ENCODE measurements around the gene BAIAP2. TPM values are rescaled to one million over a fixed set of nuclear protein-coding genes. Genes with fewer than 3 reads are reported as not detected.

The BAIAP2 gene
- polyA plus RNA-seq, 2 of the 4 experiments (the other 2 are of a cell fraction): 7.1 to 27.5 TPM

DNA sequence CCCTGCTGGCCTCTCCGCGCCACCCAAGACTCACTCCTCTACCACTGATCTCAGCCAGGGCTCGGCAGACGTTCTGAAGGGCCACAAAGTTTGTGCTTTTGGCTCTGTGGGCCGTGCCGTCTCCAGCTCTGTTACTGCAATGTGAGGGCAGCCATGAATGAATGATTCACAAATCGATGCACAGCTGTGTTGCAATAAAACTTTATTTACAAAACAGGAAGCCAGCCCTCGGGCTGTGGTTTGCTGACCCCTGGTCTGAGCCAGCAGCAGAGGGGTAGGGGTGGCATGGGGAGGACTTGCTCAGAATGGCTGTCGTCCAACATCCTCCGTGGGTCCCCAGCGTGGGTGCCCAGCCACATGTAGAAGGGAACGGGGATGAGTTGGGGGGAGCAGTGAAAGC is 67.4 kb downstream of the BAIAP2 start:
- no peak for DNase-seq (ENCODE audit: low read depth in 1 of 2, low spot score in 1 of 2)
- H3K4me1 ChIP-seq: peaks cover 18% of the 10 kb centered on the region
- H3K4me2 ChIP-seq: no peak overlapping the region
- ChIA-PET POLR2A (no interaction called here), CTCF (interaction anchor here (0.5 to 17.4 kb wide), 44 partner anchors 10 to 1741 kb away, joined by 3 to 880 read pairs (median 6); partner anchors contain the start of genes BAIAP2 and CHMP6)
- no peak for FAIRE-seq
- no peak for ATAC-seq
- WGBS (ENCODE audit: missing lambda C conversion rate): 72% methylated on average over 12 of the region's 12 CpGs
- H3K9me3 ChIP-seq: no peaks in the 10 kb centered on the region
- no peak overlapping the region for H3K27ac ChIP-seq
- H3K4me3 ChIP-seq: no peak overlapping the region
- TF ChIP-seq NR3C1 (IDR thresholded peaks at IDR 0.05) (no peak), RNF2 (IDR thresholded peaks at IDR 0.05; ENCODE audit: borderline replicate concordance, low read depth) (no peak), EHF (CRISPR knock-in tag; IDR thresholded peaks at IDR 0.05) (no peak), MAFK (IDR thresholded peaks at IDR 0.05; ENCODE audit: partially characterized antibody) (no peak), FOSB (CRISPR knock-in tag; IDR thresholded peaks at IDR 0.05) (no peak), RAD21 (conservative IDR thresholded peaks at IDR 0.05 in 1 of 2, IDR thresholded peaks at IDR 0.05 in 1 of 2) (no peak), PHF8 (IDR thresholded peaks at IDR 0.05; ENCODE audit: borderline replicate concordance, low read depth) (no peak), HOXB13 (CRISPR knock-in tag; IDR thresholded peaks at IDR 0.05; ENCODE audit: low read depth) (no peak), SMC3 (IDR thresholded peaks at IDR 0.05) (no peak), TP53 (CRISPR knock-in tag; IDR thresholded peaks at IDR 0.05) (no peak), CEBPB (IDR thresholded peaks at IDR 0.05) (no peak), HOXB5 (CRISPR knock-in tag; IDR thresholded peaks at IDR 0.05) (no peak), TFCP2L1 (CRISPR knock-in tag; IDR thresholded peaks at IDR 0.05) (no peak), KDM1A (IDR thresholded peaks at IDR 0.05; ENCODE audit: low read depth) (no peak), EHMT2 (IDR thresholded peaks at IDR 0.05; ENCODE audit: low read depth) (no peak), NFE2L2 (conservative IDR thresholded peaks at IDR 0.05; ENCODE audit: low read length) (no peak), POLR2AphosphoS2 (conservative IDR thresholded peaks at IDR 0.05; ENCODE audit: low read length) (no peak), ESRRA (IDR thresholded peaks at IDR 0.05; ENCODE audit: borderline replicate concordance, low read length) (no peak)
- TF ChIP-seq, protein P1, sequence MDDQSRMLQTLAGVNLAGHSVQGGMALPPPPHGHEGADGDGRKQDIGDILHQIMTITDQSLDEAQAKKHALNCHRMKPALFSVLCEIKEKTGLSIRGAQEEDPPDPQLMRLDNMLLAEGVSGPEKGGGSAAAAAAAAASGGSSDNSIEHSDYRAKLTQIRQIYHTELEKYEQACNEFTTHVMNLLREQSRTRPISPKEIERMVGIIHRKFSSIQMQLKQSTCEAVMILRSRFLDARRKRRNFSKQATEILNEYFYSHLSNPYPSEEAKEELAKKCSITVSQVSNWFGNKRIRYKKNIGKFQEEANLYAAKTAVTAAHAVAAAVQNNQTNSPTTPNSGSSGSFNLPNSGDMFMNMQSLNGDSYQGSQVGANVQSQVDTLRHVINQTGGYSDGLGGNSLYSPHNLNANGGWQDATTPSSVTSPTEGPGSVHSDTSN (IDR thresholded peaks at IDR 0.05): no peak

DNA sequence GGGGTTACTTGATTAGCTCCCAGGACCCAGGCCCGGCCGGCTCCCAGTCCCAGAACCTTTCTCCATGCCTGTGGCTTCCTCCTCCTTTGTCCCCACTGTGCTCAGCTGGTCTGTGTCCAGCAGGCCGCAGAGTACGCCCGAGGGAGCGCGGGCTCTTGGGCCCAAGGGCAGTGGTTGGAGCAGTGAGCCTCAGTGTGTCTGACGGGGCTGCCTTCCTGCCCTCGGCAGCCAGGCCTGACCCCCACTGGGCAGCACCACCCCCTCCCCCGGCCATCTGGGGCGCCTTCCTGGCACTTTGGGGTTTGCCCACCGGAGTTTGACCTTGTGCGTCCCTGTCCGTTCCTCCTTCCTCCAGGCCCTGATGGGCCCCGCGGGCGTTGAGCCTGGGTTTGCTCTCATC is 67.9 kb downstream of the BAIAP2 start:
- TF ChIP-seq, protein P2, sequence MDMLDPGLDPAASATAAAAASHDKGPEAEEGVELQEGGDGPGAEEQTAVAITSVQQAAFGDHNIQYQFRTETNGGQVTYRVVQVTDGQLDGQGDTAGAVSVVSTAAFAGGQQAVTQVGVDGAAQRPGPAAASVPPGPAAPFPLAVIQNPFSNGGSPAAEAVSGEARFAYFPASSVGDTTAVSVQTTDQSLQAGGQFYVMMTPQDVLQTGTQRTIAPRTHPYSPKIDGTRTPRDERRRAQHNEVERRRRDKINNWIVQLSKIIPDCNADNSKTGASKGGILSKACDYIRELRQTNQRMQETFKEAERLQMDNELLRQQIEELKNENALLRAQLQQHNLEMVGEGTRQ (IDR thresholded peaks at IDR 0.05): no peak
- no peak for TF ChIP-seq HDAC2 (IDR thresholded peaks at IDR 0.05)
- no peak for TF ChIP-seq POLR2AphosphoS2 (conservative IDR thresholded peaks at IDR 0.05; ENCODE audit: low read length)
- TF ChIP-seq ZC3H11A (IDR thresholded peaks at IDR 0.05): no peak
- TF ChIP-seq ESRRA (IDR thresholded peaks at IDR 0.05; ENCODE audit: borderline replicate concordance, low read length): no peak
- TF ChIP-seq CHD4 (IDR thresholded peaks at IDR 0.05; ENCODE audit: borderline replicate concordance): no peak
- no peak for TF ChIP-seq HOXA7 (CRISPR knock-in tag; IDR thresholded peaks at IDR 0.05)
- no peak for TF ChIP-seq RCOR1 (IDR thresholded peaks at IDR 0.05; ENCODE audit: low read depth, low read length)
- Histone ChIP-seq H3K4me3 (no peak overlapping the region), H3K4me1 (peaks cover 13% of the 10 kb centered on the region), H3K9me3 (no peaks in the 10 kb centered on the region), H3K27ac (no peak overlapping the region), H3K4me2 (no peak overlapping the region)
- no peak for ATAC-seq
- FAIRE-seq: no peak
- POLR2A ChIA-PET: no interaction called here
- 92% methylated on average over 11 of the region's 17 CpGs for WGBS (ENCODE audit: missing lambda C conversion rate)
- CTCF ChIA-PET: interaction anchor here (0.6 to 17.4 kb wide), 28 partner anchors 10 to 1741 kb away, joined by 3 to 880 read pairs (median 8); partner anchors contain the start of genes BAIAP2 and CHMP6
- DNase-seq (ENCODE audit: low read depth in 1 of 2, low spot score in 1 of 2): no peak

DNA sequence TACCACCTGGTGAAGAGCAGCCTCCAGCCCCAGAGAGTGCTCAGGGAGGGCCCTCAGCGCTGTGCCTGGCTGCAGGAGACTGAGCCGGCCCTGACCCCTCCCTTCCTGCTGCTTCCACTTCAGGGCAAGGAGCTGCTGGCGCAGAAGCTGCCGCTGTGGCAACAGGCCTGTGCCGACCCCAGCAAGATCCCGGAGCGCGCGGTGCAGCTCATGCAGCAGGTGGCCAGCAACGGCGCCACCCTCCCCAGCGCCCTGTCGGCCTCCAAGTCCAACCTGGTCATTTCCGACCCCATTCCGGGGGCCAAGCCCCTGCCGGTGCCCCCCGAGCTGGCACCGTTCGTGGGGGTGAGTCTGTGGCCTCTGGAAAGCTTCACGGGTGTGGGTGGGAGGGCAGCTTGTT is 68.4 kb downstream of the BAIAP2 start:
- ChIA-PET POLR2A (no interaction called here), CTCF (interaction anchor here (0.8 to 17.4 kb wide), 19 partner anchors 11 to 676 kb away, joined by 3 to 880 read pairs (median 13); partner anchors contain the start of genes BAIAP2 and CHMP6)
- Histone ChIP-seq H3K9me3 (no peaks in the 10 kb centered on the region), H3K4me1 (peaks cover 8% of the 10 kb centered on the region), H3K4me3 (no peak overlapping the region), H3K4me2 (no peak overlapping the region), H3K27ac (no peak overlapping the region)
- DNase-seq (ENCODE audit: low read depth in 1 of 2, low spot score in 1 of 2) (no peak), ATAC-seq (no peak), FAIRE-seq (no peak)
- TF ChIP-seq EHF (CRISPR knock-in tag; IDR thresholded peaks at IDR 0.05): no peak
- TF ChIP-seq, protein P2 (IDR thresholded peaks at IDR 0.05): no peak
- 89% methylated on average over 13 of the region's 20 CpGs for WGBS (ENCODE audit: missing lambda C conversion rate)

Measured in A549 (cell line).